NT2/D1 (cell line): ENCODE measurements around the gene SRXN1.

Source experiments
- SUZ12 ChIP-seq: IDR thresholded peaks from 2 replicates; pipeline ENCODE4 v1.6.1; 2011; ENCODE audit not compliant: insufficient read length, insufficient read depth; ENCODE audit errors: extremely low read depth
- YY1 ChIP-seq: IDR thresholded peaks from 2 replicates; pipeline ENCODE4 v1.6.1; 2011; ENCODE audit not compliant: insufficient read length, insufficient read depth

GRCh38 chr20:600736-601135, 52.3 kb downstream of the SRXN1 start:
- TF ChIP-seq YY1 (no peak), SUZ12 (no peak)
